ENCODE data around the gene C10orf90. TPM values are rescaled to one million over a fixed set of nuclear protein-coding genes. Genes with fewer than 3 reads are reported as not detected.

C10orf90 gene
- total and polyA plus RNA-seq, 2 of the 8 experiments (the other 6 are each of a cell fraction or from before 2014, with no cell fraction given), result 0.21 TPM; not detected in 1

DNA sequence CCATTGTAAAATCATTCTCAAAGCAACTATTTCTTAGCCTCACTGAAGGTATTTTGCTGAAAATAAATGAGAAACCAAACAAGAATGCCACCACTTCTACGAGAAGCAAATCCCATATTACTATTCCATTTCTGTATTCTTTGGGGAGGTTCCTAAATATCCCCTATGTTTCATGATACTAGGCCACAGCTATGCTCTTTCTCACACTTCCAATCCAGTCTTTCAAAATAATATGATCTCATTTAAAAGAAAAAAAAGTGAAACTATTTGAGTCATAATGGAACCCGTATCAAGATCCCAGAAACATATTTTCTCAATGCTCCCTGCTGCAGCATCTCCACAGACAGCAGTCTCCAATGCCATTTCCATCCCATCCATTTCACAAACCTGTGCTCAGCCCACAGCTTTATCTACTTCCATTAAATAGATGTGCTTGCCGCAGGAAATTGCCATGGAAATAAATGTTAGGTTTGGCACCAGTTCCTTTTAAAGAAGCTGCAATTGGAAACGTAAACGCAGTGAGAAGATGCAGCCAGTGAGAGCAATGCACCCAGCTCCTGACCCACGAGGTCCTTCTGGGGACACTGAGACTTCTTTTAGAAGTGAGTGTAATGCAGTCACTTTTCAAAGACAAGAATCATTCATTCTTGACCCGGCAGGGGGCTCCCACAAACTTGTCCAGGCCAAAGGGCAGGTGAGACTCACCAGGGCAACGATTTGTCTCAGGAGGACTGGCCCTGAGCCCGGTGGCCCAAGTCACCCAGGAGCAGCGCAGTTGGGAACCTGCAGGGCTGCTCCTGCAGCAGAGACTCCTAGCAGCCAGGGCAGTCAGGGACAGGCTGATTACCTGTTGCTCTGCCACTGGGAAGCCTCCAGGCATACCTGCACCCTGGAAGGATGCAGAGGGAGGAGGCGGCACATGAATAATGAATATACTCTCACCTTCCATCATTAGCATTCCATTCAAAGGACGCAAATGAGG lies 99.6 kb downstream of the C10orf90 start (continued):
- TF ChIP-seq, protein P1, sequence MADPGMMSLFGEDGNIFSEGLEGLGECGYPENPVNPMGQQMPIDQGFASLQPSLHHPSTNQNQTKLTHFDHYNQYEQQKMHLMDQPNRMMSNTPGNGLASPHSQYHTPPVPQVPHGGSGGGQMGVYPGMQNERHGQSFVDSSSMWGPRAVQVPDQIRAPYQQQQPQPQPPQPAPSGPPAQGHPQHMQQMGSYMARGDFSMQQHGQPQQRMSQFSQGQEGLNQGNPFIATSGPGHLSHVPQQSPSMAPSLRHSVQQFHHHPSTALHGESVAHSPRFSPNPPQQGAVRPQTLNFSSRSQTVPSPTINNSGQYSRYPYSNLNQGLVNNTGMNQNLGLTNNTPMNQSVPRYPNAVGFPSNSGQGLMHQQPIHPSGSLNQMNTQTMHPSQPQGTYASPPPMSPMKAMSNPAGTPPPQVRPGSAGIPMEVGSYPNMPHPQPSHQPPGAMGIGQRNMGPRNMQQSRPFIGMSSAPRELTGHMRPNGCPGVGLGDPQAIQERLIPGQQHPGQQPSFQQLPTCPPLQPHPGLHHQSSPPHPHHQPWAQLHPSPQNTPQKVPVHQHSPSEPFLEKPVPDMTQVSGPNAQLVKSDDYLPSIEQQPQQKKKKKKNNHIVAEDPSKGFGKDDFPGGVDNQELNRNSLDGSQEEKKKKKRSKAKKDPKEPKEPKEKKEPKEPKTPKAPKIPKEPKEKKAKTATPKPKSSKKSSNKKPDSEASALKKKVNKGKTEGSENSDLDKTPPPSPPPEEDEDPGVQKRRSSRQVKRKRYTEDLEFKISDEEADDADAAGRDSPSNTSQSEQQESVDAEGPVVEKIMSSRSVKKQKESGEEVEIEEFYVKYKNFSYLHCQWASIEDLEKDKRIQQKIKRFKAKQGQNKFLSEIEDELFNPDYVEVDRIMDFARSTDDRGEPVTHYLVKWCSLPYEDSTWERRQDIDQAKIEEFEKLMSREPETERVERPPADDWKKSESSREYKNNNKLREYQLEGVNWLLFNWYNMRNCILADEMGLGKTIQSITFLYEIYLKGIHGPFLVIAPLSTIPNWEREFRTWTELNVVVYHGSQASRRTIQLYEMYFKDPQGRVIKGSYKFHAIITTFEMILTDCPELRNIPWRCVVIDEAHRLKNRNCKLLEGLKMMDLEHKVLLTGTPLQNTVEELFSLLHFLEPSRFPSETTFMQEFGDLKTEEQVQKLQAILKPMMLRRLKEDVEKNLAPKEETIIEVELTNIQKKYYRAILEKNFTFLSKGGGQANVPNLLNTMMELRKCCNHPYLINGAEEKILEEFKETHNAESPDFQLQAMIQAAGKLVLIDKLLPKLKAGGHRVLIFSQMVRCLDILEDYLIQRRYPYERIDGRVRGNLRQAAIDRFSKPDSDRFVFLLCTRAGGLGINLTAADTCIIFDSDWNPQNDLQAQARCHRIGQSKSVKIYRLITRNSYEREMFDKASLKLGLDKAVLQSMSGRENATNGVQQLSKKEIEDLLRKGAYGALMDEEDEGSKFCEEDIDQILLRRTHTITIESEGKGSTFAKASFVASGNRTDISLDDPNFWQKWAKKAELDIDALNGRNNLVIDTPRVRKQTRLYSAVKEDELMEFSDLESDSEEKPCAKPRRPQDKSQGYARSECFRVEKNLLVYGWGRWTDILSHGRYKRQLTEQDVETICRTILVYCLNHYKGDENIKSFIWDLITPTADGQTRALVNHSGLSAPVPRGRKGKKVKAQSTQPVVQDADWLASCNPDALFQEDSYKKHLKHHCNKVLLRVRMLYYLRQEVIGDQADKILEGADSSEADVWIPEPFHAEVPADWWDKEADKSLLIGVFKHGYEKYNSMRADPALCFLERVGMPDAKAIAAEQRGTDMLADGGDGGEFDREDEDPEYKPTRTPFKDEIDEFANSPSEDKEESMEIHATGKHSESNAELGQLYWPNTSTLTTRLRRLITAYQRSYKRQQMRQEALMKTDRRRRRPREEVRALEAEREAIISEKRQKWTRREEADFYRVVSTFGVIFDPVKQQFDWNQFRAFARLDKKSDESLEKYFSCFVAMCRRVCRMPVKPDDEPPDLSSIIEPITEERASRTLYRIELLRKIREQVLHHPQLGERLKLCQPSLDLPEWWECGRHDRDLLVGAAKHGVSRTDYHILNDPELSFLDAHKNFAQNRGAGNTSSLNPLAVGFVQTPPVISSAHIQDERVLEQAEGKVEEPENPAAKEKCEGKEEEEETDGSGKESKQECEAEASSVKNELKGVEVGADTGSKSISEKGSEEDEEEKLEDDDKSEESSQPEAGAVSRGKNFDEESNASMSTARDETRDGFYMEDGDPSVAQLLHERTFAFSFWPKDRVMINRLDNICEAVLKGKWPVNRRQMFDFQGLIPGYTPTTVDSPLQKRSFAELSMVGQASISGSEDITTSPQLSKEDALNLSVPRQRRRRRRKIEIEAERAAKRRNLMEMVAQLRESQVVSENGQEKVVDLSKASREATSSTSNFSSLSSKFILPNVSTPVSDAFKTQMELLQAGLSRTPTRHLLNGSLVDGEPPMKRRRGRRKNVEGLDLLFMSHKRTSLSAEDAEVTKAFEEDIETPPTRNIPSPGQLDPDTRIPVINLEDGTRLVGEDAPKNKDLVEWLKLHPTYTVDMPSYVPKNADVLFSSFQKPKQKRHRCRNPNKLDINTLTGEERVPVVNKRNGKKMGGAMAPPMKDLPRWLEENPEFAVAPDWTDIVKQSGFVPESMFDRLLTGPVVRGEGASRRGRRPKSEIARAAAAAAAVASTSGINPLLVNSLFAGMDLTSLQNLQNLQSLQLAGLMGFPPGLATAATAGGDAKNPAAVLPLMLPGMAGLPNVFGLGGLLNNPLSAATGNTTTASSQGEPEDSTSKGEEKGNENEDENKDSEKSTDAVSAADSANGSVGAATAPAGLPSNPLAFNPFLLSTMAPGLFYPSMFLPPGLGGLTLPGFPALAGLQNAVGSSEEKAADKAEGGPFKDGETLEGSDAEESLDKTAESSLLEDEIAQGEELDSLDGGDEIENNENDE (IDR thresholded peaks at IDR 0.05; ENCODE audit: insufficient replicate concordance, low read length), result no peak
- no peak for TF ChIP-seq BACH1 (IDR thresholded peaks at IDR 0.05; ENCODE audit: low read length)

Measured in H1 (cell line).